Uterus (tissue), 2 donors: Measurements from ENCODE around the gene CDH4.

Experiments used
- POLR2A ChIP-seq, 2 donors: fragments of 450-650 bp; IDR thresholded peaks; one replicate each; pipeline ENCODE4 v1.6.1; 2016; ENCODE audit warnings: antibody characterized with exemption in 2 of 2, mild to moderate bottlenecking in 1 of 2, moderate library complexity in 1 of 2
- TF ChIP-seq, protein P1 (sequence below), 4 experiments: fragments of 200-600 bp in 2 of 4; fragments of 450-650 bp in 2 of 4; sonication (generic) in 2 of 4; IDR thresholded peaks; one replicate each; pipeline ENCODE4 v1.5.1; 2016 to 2019; ENCODE audit warnings: antibody characterized with exemption in 4 of 4, mild to moderate bottlenecking in 2 of 4, moderate library complexity in 1 of 4

DNA sequence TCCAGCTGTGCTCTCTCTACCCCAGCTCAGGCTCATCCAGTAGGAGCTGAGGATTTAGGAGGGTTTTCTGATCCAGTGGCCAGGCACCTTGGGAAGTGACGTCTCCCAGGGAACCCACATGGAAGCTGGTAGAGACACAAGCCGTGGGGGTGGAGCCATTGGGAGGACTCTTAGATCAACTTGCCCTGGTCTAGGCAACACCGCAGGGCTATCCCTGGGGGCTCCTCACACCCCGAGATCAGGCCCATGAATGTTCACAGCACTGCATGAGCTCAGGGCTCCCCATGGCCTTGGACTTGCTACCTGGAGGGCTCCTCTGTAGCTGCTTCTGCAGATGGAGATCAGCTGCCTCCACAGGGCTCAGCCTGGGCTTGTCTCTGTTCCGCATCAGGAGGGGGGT, 112.1 kb downstream of the CDH4 start:
- TF ChIP-seq POLR2A (IDR thresholded peaks at IDR 0.05) = no peak
- TF ChIP-seq, protein P1, sequence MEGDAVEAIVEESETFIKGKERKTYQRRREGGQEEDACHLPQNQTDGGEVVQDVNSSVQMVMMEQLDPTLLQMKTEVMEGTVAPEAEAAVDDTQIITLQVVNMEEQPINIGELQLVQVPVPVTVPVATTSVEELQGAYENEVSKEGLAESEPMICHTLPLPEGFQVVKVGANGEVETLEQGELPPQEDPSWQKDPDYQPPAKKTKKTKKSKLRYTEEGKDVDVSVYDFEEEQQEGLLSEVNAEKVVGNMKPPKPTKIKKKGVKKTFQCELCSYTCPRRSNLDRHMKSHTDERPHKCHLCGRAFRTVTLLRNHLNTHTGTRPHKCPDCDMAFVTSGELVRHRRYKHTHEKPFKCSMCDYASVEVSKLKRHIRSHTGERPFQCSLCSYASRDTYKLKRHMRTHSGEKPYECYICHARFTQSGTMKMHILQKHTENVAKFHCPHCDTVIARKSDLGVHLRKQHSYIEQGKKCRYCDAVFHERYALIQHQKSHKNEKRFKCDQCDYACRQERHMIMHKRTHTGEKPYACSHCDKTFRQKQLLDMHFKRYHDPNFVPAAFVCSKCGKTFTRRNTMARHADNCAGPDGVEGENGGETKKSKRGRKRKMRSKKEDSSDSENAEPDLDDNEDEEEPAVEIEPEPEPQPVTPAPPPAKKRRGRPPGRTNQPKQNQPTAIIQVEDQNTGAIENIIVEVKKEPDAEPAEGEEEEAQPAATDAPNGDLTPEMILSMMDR (IDR thresholded peaks at IDR 0.05) = no peak
